HG02759 (cell line): ENCODE data around the gene CD99L2.
"Not testable (repeated sequence)": the region's sequence is repeated elsewhere in the genome, so short reads cannot be mapped to it uniquely, and the experiment has no call there.

Source experiments
- ATAC-seq: cut with Tn5 transposase; IDR thresholded peaks from one replicate; pipeline ENCODE4 v1.9.1; 2021; ENCODE audit warnings: mild to moderate bottlenecking, moderate library complexity; ENCODE audit not compliant: unreplicated experiment

CD99L2 gene

DNA sequence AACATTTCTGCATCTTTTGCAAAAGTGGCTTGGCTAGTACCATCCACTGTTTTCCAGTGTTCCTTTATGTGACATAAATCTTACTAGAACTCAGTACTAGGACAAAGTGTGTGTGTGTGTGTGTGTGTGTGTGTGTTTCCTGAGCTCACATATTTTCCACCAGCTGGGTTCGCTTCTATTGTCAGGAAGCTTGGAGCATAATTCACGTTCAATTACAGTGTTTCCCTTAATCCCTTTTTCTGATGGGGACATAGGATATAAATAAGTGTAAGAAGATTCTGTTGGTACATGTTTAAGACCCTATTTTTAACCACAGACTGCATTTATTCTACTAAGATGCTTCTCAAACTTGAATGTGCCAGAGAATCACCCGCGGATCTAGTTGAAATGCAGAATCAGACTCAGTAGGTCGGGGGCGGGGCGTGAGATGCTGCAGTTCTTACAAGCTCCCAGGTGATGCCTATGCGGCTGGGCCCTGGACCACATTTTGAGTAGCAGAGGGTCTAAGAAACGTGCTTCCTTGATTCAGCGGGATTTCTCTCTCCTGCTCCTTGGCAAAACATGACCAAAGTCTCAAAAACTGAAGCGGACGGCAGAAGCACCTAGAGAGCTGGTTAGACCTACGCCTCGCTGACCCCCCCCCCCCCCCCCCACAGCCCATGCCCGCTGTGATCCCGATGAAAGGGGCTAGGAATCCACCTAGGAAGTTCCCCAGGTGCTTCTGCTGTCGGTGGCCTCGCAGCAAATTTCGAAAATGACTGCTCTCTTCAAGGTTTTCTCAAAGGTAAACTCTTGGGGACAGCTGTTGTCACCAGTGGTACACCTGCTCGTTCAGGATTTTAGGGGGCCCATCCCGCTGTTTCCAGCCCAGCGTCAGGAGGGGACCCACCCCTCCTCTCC lies 797 bp downstream of the CD99L2 start:
- ATAC-seq, result peak; percentile 3

DNA sequence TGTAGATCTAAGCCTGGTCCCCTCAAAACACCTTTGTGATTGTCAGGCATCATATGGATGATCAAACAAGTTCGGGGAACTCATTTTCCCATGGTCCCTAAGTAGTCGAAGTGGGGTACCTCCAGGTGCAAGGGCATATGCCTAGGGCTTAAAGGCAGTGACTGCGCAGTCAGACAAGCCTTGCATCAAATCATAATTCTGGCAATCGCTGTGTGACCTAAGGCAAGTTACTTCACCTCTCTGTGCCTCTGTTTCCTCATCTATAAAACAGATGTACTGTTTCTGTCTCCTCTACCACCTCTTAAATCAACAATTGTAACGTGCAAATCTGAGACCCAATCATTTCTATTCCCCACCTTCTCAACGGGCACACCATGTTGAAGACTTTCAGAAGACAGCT lies 1.8 kb downstream of the CD99L2 start:
- ATAC-seq, result no peak

DNA sequence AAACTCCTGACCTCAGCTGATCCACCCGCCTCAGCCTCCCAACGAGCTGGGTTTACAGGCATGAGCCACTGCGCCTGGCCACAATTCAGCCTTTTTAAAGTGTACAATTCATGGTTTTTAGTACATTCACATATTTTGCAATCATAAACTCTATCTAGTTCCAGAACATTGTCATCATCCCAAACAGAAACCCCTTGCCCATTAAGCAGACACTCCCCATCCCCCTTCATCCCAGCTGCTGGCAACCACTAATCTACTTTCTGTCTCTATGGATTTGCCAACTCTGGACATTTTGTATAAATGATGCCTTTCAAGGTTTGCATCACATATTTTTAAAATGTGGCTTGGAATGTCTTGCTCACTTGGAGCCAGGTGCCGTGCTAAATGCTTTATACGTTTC lies 4.5 kb downstream of the CD99L2 start:
- ATAC-seq, result no peak

DNA sequence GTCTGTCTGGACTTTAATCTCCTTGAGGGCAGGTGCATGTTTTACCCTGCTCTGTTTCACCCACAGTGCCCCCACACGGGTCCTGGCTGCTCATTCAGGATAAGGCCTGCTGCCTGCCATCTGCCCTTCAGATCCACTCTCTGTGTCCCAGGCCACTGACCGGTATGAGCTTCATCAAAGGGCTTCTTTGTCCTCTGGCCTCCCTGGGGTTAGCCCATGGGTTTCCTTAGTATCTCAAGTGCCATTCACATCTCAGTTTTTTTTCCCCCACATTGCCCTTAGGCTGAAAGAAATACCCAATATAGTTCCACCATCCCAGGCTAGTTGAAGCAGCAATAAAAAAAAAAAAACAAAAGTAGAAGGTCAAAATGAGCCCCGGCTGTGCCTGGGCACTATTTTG lies 9.3 kb downstream of the CD99L2 start:
- no peak for ATAC-seq

DNA sequence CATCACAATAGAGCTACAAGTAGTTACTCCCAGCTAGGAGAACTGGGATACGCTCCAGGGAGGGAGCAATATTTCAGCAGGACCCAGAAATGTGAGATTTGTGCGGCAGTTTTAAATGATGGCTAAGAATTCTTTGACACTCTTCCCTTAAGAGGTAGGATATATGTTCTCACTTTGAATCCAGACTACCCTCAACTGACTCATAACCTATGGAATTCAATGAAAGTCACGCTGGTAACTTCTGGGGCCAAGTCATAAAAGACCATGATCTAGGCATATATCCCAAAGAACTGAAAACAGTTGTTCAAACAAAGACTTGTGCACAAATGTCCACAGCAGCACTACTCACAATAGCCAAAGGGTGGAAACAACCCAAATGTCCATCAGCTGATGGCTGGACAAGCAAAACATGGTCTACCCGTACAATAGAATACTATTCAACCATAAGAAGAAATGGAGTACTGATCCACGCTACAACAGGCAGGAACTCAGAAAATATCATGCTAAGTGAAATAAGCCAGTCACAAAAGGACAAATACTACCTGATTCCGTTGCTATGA lies 10.5 kb downstream of the CD99L2 start:
- ATAC-seq, result no peak

DNA sequence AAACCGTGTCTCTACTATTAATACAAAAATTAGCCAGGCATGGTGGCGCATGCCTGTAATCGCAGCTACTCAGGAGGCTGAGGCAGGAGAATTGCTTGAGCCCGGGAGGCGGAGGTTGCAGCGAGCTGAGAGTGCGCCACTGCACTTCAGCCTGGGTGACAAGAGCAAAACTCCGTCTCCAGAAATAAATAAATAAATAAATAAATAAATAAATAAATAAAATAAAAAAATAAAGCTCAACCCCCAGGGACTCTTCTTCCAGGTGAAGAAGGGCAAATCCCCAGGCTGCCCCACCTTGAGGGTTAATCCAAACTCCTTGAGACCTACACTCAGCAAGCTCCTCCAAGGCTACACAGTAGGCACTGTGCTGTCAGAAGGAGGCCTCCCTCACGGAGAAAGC lies 11.2 kb downstream of the CD99L2 start:
- ATAC-seq, result not testable (repeated sequence)

DNA sequence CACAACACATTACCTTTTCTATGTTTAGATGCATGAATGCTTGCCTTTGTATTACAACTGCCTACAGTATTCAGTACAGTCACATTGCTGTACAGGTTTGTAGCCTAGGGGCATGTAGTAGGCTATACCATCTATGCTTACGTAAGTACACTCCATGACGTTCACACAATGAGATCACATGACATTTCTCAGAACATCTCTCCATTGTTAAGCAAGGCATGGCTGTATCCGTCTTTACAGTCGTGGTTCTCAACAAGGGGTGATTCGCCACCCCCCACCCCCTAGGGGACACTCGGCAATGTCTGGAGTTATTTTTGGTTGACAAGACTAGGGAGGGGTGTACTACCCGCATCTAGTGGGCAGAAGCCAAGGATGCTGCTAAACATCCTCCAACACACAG lies 12.1 kb downstream of the CD99L2 start:
- ATAC-seq, result no peak

DNA sequence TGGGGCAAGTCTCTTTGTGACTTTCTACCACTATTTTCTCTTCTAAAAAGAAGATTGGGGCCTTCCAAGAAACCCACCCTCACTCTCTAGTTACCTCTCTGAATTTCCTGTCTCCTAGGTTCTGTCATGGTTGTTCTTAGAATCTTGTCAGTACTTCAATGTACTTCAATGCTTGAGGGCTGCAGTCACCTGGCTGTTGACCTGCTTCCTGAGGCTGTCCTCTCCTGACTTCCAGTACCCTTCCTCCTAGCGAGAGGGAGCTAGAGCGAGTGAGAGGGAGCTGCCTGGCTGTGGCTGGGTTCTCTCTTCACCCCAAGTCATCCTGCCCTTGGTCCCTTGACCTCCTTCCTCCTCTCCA lies 17.7 kb downstream of the CD99L2 start:
- ATAC-seq, result no peak

DNA sequence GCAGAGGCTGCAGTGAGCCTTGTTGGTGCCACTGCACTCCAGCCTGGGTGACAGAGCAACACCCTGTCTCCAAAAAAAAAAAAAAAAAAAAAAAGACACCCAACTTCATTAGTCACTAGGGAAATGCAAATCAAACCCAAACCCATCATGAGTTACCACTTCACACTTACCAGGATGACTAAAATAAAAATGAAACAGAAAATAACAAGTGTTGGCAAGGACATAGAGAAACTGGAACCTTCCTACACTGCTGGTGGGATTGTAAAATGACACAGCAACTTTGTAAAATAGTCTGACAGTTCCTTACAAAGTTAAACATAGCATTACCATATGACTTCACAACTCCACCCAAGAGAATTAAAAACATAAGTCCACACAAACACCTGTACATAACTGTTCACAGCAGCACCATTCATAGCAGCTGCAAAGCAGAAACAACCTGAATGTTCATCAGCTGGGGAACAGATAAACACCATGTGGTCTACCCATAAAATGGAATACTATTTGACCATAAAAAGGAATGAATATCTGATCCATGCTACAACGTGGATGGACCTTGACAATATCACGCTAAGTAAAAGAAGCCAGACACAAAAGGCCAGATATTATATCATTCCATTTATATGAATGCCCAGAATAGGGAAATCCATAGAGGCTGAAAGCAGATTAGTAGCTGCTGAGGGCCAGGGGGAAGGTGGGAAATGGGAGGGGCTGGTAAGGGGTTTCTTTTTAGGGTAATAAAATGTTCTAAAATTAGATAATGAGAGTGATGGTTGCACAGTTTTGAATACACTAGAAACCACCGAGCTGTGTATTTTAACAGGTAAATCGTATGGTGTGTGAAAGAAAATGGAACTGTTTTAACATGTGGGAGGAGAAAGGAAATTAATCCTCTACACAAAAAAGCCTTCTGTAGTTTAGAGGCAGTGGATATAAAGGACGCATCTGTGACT lies 18.3 kb downstream of the CD99L2 start:
- peak; percentile 71 for ATAC-seq

DNA sequence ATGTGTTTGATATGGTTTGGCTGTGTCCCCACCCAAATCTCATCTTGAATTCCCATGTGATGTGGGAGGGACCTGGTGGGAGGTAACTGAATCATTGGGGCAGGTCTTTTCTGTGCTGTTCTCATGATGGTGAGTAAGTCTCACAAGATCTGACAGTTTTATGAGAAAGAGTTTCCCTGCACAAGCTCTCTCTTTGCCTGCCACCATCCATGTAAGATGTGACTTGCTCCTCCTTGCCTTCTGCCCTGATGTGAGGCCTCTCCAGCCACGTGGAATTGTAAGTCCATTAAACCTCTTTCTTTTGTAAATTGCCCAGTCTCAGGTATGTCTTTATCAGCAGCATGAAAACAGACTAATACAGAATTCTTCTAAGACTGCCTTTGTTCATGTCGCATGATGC lies 22.8 kb downstream of the CD99L2 start:
- not testable (repeated sequence) for ATAC-seq

DNA sequence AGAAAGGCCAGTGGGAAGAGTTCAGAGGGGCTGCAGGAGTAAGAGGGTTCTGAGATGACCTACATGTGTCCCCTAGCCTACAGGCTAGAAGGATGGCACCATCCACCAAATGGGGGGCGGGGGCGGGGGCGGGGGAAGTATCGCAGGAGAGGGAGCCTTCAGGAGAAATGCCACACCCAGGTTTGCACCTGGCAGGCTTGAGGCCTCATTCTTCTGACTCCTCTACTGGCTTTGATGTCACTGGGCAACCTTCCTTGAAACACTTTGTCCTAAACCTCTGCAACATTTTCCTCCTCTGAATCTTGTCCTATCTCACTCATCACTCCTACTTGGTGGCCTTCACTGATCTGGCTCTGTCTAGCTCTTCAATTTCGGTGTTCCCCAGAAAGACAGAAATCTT lies 24.0 kb downstream of the CD99L2 start:
- ATAC-seq, result no peak

DNA sequence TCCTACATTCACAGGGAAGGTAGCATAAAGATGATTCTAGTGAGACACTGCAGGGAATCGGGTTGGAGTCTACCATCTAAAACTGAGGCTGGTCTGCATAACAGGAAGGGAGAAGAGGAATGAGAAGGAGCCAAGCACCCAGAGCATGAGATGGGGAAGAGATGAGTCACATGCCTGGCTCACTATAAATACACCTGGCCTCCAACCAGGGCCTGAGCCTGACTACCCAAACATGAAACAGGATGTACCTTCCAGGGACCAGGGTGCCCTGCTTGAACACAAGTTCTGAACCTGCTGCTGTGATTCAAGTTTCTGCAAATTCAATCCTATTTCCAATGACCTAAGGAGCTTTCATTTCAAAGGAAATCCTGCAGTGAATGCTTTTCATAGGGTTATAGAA lies 24.9 kb downstream of the CD99L2 start:
- peak; percentile 57 for ATAC-seq

DNA sequence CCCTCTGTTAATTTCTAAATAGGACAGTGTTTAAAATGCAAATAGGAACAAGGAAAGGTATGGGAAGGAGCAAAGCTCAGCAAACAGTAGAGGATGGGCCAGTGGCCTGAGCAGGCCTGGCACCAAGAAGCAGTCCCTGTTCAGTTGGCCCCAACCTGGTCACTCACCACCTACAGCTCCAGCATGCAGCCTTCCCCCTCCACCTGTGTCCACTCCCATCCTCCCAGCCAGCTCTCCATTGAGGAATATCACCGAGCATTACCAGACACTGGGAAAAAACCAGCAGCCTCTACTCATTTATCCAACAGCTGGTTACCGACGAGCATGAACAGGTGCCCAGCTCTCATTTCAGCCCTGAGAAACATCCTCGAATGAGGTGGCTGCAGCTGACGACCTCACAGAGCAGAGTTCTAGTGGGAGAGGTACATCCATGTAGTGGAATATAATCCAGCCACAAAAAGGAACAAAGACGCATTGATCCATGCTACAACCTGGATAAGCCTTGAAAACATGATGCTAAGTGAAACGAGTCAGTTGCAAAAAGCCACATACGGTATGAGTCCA lies 25.6 kb downstream of the CD99L2 start:
- ATAC-seq, result no peak

DNA sequence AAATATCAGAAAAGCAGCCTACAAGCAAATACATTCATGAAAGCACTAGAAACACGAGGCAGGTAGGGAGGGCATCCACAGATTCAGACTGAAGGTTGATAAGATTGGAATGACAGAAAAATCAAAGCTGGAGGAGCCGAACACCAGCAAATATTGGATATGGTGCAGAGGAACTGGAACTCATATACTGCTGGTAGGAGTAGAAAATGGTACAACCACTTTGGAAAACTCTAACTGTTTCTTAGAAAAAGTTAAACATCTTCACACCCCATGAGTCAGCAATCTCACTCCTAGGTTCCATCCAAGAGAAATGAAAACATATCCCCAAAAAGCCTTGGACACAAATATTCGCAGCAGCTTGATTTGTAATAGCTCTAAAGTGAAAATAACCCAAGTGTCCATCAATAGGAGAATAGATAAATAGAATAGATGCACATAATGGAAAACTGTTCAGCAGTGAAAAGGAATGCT lies 27.1 kb downstream of the CD99L2 start:
- ATAC-seq, result peak; percentile 3

DNA sequence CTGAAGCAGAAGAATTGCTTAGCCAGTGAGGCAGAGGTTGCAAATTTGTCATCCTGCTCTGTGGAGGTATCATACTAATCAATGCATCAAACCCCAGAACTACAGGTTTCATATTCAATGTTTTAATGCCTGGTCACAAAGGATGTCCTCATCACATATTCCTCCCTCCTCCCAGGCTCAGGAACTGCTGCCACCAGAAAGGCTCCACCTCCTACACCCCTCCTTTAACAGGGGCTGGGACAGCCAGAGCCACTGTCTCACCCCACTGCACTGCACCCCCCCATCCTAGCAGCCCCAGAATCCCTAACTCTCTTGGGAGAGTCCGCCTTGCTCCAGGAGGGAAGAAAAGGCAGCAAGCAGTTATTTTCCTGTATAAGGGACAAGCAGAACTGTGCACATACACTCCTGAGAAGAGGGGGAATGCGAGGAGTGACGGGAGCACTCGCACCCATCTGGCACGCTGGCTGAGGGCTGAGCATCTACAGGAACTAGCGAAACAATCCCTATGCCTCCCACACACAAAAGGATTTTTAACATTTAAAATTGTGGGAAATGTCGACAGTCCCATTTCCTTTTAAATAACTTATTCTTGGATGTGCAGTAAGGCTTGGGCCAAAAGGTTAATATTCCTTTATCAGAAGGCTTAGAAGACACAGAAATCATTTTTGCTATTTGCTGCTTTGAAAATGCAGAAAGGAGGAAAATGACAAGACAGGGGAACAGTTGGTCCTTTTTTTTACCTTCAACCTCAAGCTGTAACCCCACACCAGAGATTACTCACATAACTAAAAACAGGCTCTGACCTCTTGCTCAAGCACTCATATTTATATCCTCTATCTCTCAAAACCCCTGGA lies 27.8 kb downstream of the CD99L2 start:
- ATAC-seq, result peak; percentile 32

DNA sequence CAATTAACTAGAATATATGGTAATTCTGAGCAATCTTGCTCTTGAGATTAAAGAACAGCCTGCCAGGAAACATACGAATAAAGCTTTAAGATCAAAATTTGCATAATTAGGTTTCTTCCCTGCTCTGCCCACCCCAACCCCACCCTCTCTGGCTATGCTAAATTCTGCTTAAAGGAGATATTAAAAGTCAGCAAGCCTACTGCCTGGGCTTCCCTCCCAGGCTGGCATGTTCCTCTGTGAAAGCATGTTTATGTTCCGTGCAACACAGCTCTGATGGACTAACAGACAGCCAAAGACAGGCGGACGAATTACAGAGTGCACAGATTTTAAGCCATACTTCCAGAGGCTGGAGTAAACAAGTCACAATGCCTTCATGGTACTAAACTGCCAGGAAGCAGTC lies 28.4 kb downstream of the CD99L2 start:
- no peak for ATAC-seq

DNA sequence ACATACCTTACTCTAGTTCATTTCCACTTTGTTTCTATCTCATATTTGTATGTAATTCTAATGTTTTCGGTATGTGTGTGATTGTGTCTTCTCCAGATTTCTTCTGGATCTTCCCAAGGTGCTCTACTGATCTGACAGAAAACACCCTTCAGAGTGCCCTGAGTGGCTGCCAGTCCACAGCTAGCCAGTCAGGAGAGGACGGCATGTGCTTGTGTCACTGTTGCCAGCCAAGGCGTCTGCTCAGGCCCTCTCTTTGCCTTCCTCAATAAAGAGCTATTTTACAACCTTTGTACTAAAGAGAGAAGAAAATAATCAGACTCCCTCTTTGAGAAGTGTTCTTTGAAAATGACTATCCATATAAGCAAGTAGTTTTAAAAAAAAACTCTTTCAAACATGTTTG lies 29.0 kb downstream of the CD99L2 start:
- ATAC-seq, result peak; percentile 72

DNA sequence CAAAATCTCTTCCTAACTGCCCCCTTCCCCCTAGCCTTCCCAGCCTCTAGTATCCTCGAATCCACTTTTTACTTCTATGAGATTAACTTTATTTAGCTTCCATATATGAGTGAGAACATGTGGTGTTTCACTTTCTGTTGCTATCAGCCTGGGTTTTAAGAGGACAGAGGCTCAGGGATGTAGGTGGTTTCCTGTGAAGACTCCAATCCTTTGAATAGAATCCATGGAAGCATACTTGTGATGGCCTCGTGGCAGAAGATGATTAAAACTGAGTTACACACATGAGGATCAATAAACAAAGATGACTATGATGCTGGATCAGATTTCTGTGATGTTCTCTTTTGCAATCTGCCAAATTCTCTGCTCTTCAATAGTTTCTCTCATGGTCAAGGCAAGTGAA lies 29.8 kb downstream of the CD99L2 start:
- ATAC-seq, result no peak

DNA sequence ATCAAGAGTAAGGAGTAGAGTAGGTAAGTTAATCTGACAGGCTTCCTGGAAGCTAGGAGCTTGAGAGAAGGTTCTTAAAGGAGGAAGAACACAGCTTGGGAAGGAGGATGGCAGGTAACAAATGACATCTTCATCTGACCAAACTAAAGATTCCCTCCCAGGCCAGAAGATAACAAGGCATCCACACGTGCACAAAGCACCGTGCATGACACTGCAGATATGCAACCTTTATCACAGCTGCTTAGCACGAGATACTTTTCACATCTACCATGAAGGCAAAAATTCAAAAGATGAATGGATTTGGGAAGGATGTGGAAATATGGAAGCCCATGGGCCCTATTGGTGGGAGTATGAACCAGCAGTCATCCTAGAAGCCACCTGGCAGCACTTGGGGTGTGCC lies 34.3 kb downstream of the CD99L2 start:
- no peak for ATAC-seq

DNA sequence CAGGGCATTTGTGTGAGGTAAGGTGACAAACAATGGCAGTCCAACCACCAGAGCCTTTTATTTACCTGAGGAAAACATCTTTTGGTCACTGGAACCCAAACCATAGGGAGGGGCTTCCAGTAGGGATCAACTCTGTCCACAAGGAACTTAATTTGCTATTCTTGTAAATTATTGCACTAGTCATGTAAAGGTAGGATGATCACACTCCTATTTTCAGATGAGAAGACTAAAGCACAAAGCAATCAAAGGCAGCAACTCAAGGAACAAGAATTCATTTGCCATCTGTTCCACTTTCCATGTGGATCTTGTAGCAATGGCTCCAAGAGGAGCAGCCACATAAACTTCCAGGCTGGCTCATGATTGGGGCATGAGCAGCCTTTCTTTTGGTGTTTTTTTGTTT lies 35.3 kb downstream of the CD99L2 start:
- ATAC-seq, result no peak
